Activated T-cell treated with anti-CD3 and anti-CD28 coated beads for 4 hours (primary cell): Measurements from ENCODE around the gene MEIS3.

Source experiments
- DNase-seq: peaks from one replicate; pipeline ENCODE4 v3.0.0-alpha.2; 2020

MEIS3 gene

DNA sequence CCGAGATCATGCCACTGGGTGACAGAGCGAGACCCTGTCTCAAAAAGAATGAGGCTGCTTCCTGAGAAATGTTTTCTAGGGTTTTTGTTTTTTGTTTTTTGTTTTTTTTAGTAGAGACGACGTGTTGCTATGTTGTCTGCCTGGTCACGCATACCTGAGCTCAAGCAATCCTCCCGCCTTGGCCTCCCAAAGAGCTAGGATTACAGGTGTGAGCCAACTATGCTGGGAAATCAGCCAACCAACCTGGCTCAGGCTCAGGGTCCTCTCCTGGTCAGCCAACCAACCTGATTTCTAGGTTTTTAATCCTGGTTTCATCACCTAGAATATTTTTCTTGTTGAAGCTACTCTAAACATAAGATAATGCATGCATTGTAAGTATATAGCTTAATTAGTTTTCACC lies 62.4 kb downstream of the MEIS3 start:
- DNase-seq = no peak

DNA sequence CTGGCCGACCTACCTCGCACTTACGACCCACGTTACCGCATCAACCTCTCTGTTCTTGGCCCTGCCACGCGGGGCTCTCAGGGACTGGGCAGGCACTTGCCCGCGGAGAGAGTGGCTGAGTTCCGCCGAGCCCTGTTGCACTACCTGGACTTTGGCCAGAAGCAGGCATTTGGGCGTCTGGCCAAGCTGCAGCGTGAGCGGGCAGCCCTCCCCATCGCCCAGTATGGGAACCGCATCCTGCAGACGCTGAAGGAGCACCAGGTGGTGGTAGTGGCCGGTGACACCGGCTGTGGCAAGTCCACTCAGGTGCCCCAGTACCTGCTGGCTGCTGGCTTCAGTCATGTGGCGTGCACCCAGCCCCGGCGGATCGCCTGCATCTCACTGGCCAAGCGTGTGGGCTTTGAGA lies 66.0 kb downstream of the MEIS3 start:
- DNase-seq = no peak
